IMR-90 (cell line): ENCODE measurements around the gene ASB13.

Experiments
- CEBPB ChIP-seq: IDR thresholded peaks from 2 replicates; pipeline ENCODE4 v1.6.1; 2012; ENCODE audit warnings: low read depth, low read length, improper control_type of control experiment
- POLR2A ChIP-seq: IDR thresholded peaks from 2 replicates; pipeline ENCODE4 v1.6.1; 2012; ENCODE audit warnings: mild to moderate bottlenecking, low read depth, low read length
- RAD21 ChIP-seq: IDR thresholded peaks from 2 replicates; pipeline ENCODE4 v1.6.1; 2012; ENCODE audit warnings: low read length, improper control_type of control experiment
- TF ChIP-seq, protein P1 (sequence below): conservative IDR thresholded peaks from 2 replicates; pipeline ENCODE4 v1.5.1; 2012; ENCODE audit warnings: mild to moderate bottlenecking, low read depth, low read length, improper control_type of control experiment
- TF ChIP-seq, protein P2 (sequence below): fragments of 150-350 bp; IDR thresholded peaks from 2 replicates; pipeline ENCODE4 v1.6.1; 2016; ENCODE audit warnings: low read depth, mild to moderate bottlenecking, low read length, moderate library complexity, borderline replicate concordance

DNA sequence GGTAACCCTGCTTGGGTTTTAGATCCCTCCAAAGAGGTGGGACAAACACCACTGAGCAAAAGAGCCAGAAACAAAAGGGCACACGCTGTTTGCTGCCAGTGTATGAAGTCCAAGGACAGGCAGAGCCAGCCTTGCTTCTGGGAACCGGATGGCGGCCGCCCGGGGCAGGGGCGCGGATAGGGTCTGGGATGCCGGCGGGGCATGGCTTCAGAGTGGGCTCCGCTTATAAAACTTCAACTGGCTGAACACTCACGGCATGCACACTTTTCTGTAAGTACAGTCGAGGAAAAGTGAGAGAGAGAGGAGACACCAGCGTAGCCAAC, 62.6 kb downstream of the ASB13 start:
- TF ChIP-seq RAD21 (no peak), POLR2A (no peak), CEBPB (no peak)
- TF ChIP-seq, protein P1, sequence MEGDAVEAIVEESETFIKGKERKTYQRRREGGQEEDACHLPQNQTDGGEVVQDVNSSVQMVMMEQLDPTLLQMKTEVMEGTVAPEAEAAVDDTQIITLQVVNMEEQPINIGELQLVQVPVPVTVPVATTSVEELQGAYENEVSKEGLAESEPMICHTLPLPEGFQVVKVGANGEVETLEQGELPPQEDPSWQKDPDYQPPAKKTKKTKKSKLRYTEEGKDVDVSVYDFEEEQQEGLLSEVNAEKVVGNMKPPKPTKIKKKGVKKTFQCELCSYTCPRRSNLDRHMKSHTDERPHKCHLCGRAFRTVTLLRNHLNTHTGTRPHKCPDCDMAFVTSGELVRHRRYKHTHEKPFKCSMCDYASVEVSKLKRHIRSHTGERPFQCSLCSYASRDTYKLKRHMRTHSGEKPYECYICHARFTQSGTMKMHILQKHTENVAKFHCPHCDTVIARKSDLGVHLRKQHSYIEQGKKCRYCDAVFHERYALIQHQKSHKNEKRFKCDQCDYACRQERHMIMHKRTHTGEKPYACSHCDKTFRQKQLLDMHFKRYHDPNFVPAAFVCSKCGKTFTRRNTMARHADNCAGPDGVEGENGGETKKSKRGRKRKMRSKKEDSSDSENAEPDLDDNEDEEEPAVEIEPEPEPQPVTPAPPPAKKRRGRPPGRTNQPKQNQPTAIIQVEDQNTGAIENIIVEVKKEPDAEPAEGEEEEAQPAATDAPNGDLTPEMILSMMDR, result no peak
- TF ChIP-seq, protein P2, sequence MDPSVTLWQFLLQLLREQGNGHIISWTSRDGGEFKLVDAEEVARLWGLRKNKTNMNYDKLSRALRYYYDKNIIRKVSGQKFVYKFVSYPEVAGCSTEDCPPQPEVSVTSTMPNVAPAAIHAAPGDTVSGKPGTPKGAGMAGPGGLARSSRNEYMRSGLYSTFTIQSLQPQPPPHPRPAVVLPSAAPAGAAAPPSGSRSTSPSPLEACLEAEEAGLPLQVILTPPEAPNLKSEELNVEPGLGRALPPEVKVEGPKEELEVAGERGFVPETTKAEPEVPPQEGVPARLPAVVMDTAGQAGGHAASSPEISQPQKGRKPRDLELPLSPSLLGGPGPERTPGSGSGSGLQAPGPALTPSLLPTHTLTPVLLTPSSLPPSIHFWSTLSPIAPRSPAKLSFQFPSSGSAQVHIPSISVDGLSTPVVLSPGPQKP, result no peak
